G401.6 (cell line): ENCODE data around the gene ZNF805.
"Not testable (repeated sequence)": the region's sequence is repeated elsewhere in the genome, so short reads cannot be mapped to it uniquely, and the experiment has no call there.

Source experiments
- FAIRE-seq: peaks from 2 replicates; lab custom pipeline; 2012; peaks lifted over from hg19 to GRCh38; lab: Jason Lieb, UNC

Gene ZNF805

DNA sequence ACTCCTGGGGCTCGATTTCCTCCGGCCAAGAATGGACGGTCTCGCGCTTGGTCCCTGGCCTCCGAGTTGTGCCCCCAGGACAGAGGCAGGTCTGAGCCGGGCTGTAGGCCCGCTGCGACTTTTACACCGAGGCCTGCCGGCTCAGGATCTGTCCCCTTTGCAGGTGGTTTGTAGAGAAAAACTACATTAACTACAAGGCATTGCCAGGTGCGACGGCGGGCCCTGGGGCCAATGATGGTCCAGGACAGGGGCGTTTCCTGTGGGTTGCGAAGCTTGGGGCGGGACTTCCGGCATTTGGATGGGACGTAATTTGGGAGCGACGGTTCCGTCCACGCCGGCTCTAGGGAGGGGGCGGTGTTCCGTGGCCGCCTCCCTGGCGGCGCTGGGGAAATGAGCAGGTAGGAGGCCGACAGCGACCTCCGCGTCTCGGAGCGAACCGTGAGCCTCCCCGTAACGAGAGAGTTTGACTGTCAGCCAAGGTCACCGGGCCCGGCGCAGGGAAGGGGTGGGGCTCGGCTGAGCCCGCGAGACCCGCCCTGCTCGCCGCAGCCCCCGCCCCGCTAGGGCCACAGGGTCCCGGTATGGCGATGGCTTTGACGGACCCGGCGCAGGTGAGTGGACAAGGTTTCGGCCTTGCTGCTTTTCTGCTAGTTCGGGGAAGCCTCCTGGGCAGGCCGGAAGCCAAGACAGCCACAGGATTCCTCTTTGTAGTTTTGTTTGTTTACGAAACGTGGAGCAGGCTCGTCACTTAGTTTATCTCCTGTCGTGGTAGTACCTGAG lies at the start of gene ZNF805:
TSS of gene ZNF805 (plus strand) at position 322 of the 780 bp plus-strand sequence. CDS start at position 582, 260 bp downstream.
- FAIRE-seq, result peak; percentile 92

DNA sequence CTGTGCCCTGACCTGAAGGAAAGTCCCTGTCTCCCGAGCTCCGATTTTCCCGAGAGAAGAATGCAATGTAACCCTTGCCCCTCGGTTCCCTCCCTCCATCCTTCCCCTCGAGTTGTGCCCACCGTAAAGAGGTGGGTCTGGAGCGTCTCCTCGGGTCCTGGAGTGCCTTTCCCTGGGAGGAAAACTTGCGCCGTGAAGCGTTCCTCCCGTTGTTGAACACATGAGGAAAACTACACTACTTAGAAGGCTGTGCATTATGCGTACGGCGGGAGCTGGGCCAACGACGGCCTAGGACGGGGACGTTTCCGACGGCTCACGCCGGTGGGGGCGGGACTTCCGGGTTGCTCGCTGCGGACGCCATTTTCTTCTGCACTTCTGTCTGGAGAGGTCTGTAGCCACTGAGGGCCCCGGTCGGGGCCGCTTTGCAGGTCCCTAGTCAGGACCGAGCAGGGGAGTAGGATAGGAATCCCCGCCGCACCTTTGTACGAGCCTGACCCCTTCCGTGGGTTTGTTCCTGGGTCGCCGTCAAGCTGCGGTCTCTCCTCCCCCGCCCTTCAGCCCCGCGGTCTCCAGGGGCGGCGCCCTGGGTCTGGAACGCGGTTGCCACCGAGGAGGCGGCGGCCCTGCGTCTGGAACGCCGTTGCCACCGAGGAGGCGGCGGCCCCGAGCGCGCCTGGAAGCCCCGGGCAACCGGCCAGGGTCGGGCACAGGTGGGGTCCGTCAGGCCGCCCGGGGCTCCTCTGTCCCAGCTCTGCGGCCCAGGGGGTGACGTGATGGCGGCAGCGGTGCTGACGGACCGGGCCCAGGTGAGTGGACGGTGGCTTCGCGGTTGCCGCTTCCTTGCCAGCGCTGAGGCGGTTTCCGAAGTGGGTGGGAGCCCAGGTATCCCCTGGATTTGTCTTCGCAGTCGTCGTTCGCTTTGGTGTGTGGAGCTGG lies 49.0 kb upstream of the ZNF805 start, which contains the start of gene ZNF264:
TSS of gene ZNF264 (plus strand) at position 360 of the 936 bp plus-strand sequence. CDS start at position 774, 414 bp downstream.
- FAIRE-seq, result peak; percentile 15

DNA sequence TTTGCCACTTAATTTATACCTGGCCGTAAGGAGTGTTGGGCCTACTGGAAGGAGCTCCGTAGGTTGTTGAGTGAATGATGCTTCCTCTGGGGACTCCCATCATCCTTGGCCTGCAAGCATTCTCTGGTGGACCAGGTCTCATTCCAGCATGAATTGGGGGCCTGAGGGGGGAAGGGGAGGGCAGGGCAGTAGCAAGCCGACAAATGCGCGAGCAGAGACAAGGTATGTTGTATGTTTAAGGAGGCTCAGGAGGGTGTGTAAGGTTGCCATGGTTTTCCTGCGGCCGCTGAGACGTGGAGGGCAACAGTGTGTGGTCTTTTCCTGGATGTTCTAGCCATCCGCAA lies 48.4 kb upstream of the ZNF805 start:
- FAIRE-seq, result no peak

DNA sequence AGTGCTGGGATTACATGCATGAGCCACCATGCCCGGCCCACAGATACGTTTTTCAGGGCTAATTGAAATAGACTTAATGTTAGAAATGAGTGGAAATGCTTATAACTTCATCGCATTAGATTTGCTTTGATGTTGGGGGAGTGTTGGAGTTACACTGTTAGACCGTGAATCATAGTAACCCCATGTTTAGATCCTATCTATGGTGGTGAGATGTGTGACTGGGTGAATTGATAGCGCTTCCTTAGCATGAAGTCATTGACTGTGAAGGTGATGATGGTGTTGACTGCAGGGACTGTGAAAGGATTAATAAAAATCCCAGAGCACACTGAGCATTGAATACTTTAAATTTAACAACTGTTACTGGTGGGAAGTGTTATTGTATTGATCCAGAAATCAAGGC lies 47.4 kb upstream of the ZNF805 start:
- no peak for FAIRE-seq

DNA sequence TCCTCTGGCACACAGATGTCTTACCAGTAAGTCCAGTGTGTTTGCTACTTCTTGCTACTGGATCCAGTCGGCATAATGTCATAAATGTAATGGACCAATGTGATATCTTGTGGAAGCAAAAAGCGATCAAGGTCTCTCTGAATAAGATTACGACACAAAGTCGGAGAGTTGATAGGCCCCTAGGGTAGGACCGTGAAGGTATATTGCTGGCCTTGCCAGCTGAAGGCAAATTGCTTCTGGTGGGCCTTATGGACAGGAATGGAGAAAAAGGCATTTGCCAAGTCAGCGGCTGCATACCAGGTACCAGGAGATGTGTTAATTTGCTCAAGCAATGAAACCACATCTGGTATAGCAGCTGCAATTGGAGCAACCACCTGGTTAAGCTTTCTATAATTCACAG lies 42.6 kb upstream of the ZNF805 start:
- FAIRE-seq, result not testable (repeated sequence)

GRCh38 chr19:57202160-57202559 lies 38.3 kb upstream of the ZNF805 start:
- FAIRE-seq, result no peak

- no peak for FAIRE-seq
Observed at GRCh38 chr19:57210381-57210780, 30.1 kb upstream of the ZNF805 start.

GRCh38 chr19:57212109-57212508 lies 28.3 kb upstream of the ZNF805 start:
- no peak for FAIRE-seq

- FAIRE-seq, result no peak
Observed at GRCh38 chr19:57227502-57227901, 12.9 kb upstream of the ZNF805 start.

DNA sequence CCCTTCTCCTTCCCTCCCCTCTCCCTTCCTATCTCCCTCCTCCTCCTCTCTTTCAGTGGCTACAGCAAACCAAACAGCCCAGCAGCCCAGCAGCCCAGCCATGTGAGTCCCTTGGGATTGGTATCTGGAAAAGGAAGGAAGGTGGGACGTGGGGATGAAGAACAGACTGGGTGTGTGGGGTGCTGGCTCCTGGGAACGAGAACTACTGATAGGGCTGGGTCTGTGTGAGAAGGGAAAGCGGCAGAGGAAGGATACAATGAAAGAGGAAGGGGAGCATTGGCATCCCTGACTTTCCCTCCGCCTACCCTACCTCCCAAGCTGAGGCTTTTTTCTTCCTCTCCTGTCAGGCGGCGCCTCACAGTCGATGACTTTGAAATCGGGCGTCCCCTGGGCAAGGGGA lies 8.7 kb upstream of the ZNF805 start:
- no peak for FAIRE-seq

DNA sequence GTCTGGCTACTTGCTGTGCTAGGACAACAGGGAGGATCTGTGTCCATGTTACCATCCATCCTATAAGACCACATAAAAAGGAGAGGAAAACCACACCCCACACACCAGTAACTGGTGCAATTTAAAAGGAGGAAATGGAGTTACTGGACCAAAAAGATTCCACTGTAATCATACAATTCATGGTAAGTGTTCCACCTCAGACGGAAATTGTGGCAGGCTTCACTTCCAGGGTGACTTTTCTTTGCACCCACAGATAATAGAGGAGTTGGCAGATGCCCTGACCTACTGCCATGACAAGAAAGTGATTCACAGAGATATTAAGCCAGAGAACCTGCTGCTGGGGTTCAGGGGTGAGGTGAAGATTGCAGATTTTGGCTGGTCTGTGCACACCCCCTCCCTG lies 7.2 kb upstream of the ZNF805 start:
- FAIRE-seq, result no peak

GRCh38 chr19:57239982-57240310 lies 486 bp upstream of the ZNF805 start:
- FAIRE-seq, result no peak

- no peak for FAIRE-seq
Observed at GRCh38 chr19:57241176-57241575, 744 bp downstream of the ZNF805 start.

- FAIRE-seq, result no peak
Observed at GRCh38 chr19:57242821-57243220, 2.4 kb downstream of the ZNF805 start.

GRCh38 chr19:57244513-57244912 lies 4.1 kb downstream of the ZNF805 start:
- FAIRE-seq, result no peak

DNA sequence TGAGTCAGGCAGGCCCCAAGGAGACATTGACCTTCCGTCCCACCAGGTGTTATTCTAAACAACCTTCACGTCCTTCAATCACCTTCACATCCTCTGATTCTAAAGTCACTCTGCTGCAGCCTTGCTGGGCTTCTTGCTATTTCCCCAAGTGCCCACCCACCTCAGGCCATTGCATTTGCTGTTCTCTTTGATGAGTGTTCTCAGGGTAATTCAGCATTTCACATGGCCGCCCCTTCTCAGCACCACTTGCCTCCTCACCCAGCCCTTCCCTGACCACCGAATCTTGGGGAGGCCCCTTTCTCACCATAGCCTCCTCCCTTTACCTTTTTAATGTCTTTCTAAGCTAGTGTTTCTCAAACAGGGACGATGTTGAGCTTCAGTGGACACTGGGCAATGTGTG lies 4.6 kb downstream of the ZNF805 start:
- no peak for FAIRE-seq

DNA sequence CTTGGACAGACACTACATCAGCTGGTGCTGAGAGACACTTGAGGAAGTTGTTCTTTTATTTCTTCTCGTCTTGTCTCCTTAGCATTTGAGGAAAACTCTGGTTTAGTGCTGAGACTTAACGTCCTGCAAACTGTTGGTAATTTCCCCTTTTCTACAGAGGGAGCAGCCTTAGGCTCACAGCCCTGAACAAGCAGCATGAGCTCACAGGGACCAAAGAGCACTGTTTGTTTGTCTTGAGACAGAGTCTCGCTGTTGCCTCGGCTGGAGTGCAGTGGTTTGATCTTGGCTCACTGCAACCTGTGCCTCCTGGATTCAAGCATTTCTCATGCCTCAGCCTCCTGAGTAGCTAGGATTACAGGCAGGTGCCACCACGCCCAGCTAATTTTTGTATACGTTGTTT lies 5.5 kb downstream of the ZNF805 start:
- FAIRE-seq, result no peak

DNA sequence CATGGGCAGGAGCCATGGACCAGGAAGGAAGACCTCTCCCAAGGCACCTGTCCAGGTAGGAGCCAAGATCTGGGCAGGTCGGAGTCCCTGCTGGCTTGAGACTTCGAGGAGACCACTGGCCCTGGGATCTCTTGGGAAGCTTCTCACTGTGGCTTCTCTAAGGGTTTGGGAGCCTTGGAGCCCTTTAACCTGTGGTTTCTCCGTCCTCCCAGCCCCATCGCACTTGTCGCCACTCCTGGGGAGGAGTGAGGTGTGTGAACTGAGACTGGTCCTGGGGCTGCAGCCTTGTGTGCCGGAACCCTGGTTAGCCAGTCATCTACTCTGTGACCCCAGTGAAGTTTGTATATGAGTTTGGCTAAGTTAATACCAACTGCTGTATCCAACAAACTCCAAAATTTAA lies 8.2 kb downstream of the ZNF805 start:
- no peak for FAIRE-seq

DNA sequence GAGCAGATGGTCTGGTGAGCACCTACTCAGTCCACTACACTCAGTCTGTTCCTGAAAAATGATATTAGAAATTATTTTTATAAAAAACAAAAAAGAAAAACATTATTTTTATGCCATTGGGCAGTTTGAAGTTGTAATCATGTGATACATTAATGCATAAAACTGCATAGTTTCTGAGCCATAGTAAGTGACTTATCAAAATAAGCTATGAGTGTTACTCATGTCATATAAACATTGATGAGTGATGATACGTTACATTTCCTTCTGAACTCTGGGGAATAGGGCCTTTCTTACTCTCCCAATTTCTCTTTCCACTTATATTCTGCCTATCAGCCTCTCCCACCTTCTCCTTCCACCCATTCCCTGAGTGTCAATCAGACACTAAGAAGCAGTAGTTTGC lies 8.9 kb downstream of the ZNF805 start:
- FAIRE-seq, result no peak

DNA sequence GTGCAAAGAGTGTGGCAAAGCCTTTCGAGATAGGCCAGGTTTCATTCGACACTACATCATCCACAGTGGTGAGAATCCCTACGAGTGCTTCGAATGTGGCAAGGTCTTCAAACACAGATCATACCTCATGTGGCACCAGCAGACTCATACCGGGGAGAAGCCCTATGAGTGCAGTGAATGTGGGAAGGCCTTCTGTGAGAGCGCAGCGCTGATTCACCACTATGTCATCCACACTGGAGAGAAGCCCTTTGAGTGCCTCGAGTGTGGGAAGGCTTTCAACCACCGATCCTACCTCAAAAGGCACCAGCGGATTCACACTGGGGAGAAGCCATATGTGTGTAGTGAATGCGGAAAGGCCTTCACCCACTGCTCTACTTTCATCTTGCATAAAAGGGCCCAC lies 13.3 kb downstream of the ZNF805 start:
- FAIRE-seq, result not testable (repeated sequence)

DNA sequence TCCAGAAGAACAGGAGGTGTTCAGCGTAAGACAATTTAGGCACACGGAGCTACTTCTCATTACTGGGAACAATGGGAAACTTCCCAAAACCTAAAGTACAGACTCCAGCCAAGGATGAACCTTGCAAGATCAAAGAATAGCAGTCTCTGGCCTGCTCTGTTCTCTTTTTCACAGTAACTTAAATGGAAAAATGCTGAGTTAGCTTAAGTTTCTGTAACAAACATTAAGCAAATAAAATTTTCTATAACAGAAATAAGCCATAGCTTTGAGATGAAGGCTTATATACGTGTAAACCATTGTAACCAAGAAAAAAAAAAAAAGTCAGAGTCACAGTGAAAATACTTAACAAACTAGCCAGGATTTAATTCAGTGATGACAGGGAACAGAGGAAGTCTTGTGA lies 21.6 kb downstream of the ZNF805 start:
- FAIRE-seq, result no peak

DNA sequence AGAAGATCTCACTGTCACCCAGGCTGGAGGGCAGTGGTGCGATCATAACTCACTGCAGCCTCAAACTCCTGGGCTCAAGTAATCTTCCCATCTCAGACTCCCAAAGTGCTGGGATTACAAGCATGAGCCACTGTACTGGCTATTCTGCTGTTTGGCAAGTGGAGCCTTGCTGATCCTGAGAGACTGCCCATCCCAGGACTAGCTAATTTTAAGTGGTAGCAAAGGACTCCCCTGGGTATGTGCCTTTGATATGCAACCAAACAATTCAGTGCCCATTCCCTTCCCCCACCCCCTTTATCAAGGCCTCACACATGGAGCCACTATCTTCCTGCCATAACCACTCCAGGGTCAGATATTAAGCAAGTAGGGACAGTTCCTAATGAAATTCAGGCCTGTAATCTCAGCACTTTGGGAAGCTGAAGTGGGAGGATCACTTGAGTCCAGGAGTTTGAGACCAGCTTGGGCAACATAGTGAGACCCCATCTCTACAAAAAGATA lies 22.9 kb downstream of the ZNF805 start:
- FAIRE-seq, result no peak

DNA sequence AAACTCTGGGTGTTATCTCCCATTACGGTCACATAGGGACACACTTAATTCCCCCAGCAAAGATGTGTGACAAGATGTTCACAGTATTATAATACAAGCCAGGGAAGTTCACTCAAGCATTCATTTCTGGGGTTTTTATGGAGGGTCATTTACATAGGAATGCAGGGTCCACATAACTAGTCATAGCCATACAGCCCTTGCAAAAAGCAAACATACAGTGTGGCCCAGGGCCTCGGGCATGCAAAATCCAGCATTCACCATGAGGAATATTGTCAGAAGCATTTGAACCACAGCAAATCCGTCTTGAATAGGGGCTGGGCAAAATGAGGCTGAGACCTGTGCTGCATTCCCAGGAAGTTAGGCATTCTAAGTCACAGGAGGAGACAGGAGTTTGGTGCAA lies 26.9 kb downstream of the ZNF805 start:
- no peak for FAIRE-seq
